Right forelimb (tissue), 1 donor: ENCODE results near the gene CA10.

ENCODE experiments used
- DNase-seq: peaks from one replicate; pipeline ENCODE4 v3.0.0-alpha.2; 2018

The CA10 gene

DNA sequence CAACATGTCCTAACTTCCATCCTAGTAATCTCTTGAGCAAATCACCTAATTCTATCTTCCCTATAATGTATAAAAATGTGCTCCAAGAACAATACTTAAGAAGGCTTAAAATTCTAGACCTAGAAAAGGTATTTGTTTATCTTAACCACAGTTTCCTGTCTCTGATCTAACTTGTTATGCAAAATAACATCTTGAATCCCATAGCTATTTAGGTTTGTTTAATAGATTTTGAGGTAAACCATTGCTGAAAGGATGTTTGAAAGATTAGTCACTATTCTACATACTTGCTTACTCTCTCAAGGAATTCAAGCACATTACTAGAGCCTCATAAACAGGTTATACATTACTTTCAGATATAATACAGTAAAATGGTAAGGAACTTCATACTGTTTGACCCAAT, 13.0 kb downstream of the CA10 start:
- DNase-seq: no peak

- no peak for DNase-seq
These were observed 15.0 kb downstream of the CA10 start for GRCh38 chr17:52143542-52143941.

DNA sequence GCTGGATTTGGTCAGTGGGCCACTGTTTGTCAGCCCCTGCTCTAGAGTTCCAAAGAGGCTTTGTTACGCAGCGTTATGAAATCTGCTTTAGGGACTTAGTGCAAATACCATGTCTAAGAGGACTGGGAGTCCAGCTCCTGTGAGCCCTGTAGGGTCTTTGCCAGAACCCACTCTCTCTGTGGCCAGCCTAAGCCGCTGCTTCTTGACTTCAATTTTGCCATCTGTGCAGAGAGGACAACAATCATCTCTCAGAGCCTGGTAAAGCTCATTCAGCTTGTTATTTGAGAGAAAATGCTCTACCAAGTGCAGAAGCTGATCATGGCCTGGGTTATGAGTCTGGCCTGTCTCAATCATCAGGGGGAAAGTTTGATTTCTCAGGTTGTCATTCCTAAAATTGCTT, 17.9 kb downstream of the CA10 start:
- DNase-seq: no peak

DNA sequence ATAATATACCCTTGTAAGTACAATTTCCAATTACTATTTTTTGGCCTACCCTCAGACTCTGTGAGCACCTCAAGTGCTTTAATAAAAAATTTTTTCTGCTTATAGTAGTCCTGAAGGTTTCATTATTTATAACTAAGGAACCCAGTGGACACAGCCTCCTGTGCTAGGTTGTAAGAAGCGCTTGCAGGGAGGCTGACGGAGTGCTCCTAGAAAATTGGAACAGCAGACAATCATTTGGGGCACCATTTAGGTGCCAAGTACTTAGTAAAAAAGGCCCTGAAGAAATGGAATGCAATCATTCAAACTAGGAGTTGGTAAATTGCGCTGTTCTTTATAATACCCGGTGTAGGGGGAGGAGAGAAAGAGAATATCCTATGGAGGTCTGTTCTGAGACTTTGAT, 19.8 kb downstream of the CA10 start:
- DNase-seq: no peak

- no peak for DNase-seq
These were observed 20.2 kb downstream of the CA10 start for GRCh38 chr17:52138350-52138749.

GRCh38 chr17:52136166-52136565, 22.3 kb downstream of the CA10 start:
- no peak for DNase-seq

- DNase-seq: no peak
These were observed 23.9 kb downstream of the CA10 start for GRCh38 chr17:52134641-52135040.

DNA sequence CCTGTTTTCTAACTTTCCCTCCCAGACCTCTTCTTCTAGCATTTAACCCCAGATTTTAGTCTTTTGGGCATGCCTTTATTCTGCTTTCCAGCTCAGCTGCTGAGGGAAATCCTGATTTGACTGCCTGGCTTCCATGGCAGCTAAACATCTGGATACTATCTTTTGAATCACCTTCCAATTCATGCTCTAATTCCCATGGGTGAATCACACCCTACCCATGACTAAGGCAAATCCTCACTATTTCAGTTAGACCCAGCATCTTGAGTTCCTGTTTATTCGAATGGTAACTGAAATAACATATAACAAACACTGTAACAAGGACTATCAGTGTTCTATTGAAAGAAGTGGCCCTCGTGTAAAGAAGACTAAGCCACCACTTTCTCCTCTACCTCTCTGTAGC, 29.8 kb downstream of the CA10 start:
- DNase-seq: no peak

DNA sequence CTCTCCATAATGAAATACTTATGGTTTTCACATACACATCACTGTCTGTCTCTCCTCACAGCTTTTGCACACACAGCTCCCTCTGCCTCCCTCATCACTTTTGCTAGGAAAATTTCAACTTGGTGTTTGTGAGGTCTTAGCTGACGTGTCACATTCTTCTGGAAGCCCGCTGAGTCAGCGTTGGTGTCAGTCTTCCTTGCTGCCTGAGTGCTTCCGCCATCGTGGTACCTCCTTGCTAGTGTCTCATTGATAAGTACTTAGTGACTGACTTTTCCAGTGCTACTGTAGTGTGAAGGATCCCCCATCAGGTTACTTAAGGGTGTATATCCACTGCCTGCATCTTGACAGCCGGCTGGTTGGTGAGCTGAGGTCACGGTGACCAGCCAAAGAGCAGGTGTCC, 33.5 kb downstream of the CA10 start:
- no peak for DNase-seq

DNA sequence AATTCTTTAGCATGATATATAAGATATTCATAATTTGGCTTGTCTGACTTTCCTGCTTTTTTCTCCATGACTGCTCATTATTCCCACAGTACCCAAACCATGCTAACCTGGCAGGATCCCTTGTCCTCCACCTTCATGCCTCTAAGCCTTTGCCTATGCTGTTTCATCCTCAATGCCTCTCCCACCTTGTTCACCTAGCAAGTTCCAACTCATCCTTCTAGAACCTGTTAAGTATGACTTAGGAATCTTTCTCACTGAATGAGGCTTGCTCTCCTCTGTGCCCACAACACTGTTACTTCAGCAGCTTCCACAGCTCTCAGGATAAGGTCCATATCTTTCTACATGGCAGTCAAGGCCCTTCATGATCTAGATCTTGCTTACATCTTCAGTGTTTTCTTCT, 34.0 kb downstream of the CA10 start:
- no peak for DNase-seq

DNA sequence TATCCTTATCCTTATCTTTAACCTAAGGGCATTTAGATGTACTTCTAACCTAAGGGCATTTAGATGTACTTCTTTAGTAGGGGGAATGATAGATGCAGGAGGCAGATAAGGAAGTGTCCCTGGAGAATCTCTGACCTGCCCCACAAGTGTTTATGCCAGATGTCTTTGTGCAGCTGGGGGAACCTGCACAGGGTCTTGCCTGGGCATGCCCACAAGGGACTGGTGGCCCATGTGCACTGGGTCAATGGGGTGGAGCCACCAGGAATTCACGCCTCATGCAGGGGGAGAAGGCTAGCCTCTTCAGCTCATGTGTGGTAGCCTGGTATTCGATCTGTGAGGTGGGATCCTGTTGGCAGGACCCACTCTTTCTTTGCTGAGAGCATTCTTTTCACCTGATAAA, 38.0 kb downstream of the CA10 start:
- no peak for DNase-seq

GRCh38 chr17:52110923-52111581, 47.5 kb downstream of the CA10 start:
- DNase-seq: no peak

DNA sequence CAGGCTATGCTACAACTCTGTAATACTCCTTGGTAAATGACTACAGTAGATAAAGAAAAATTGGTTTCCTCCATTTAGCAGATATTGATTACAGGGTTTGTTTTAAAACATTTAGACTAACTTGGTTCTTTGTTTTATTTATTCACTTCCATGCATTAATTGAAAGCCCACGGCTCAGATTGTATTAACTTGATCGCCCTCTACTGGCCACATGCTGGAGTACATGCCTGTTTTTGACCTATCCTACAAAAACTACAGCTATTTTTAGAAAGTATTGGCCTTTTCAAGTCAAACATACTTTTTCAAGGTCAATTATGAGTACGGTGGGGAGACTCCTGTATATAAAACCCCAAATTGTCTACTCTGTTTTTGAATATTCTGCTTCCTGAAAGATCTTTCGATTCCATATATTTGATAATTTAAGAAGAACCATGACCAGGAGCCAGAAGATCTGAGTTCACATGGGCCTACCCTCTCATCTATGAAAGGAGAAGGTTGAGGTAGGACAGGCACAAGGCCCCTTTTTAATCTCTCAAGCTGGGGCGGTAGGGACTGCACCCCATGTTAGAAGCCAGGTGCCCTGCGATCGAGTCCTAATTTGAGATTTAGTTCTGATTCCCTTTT, 51.8 kb downstream of the CA10 start:
- peak; percentile 59 for DNase-seq

- DNase-seq: no peak
These were observed 52.4 kb downstream of the CA10 start for GRCh38 chr17:52106072-52106471.

DNA sequence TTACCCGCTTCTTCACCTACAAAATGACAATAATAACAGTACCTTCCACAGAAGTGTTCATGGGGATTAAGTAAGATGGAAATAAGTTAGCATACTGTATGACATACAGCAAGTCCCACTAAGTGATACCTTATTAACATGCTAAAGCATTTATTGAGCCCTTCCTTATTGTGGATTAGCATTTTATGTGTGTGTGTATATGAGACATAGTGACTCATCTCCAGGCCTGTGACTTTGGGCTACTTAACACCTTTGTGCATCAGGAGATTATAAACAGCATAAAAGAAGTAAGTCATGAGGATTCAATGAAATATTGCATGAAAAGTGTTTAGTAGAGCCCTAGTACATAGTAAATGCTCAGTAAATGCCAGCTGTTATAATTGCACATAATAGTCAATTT, 52.9 kb downstream of the CA10 start:
- DNase-seq: no peak

DNA sequence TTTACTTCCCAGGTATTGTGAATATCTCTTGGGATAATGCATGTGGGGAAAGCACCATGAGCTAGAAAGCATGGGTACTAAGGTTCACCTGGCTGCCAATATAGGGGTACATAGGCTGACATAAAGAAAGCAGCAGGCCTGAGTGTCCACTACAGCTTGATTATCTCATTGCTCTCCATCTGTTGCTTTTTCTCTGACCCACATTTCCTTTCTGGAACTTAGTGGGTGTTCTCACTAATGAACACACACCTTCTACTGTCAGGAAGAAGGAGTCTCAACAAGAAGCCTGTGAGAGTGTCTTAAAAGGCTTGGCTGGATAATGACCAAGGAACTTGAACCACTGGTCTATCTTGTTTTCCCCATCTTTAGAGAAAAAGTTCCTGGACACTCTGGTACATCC, 62.5 kb downstream of the CA10 start:
- DNase-seq: no peak

- DNase-seq: no peak
These were observed 74.3 kb downstream of the CA10 start for GRCh38 chr17:52084176-52084575.

DNA sequence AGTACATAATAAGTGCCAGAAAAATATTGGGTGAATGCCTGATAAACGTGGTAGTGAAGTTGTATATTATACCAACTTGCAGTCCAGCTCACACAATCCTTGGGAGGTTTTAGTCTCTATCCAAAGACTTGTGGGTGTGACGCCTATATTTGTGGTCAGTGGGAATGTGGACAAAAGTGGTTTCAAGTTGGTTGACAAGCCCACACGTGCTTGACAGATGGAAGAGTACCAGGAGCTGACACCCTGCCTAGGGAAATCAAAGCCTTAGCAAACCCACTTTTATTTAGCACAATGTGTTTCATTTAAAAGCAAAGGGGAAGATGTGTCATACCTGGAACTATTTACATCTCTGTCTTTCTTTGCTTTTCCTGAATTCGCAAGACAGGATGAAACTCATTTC, 79.0 kb downstream of the CA10 start:
- DNase-seq: no peak

DNA sequence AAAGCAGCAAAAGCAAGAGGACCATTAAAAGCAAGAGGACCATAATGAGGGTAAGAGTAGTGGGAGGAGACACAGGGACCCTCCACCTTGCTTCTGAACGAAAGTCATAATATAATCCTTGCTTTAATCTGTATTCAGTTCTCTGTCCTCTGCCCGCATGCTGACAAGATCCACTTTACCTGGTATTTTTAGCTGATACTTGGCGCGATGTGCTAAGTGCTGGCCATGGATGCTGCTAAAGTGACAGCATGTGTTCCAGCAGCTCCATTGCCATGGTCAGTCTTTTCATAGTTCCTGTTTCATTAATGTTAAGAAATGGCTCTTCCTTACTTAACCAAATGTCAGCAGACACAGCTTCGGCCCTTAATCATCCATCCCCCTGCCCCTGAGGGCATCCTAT, 86.8 kb downstream of the CA10 start:
- no peak for DNase-seq

- DNase-seq: no peak
These were observed 93.7 kb downstream of the CA10 start for GRCh38 chr17:52064791-52065211.

- no peak for DNase-seq
These were observed 109.0 kb downstream of the CA10 start for GRCh38 chr17:52049496-52049895.

DNA sequence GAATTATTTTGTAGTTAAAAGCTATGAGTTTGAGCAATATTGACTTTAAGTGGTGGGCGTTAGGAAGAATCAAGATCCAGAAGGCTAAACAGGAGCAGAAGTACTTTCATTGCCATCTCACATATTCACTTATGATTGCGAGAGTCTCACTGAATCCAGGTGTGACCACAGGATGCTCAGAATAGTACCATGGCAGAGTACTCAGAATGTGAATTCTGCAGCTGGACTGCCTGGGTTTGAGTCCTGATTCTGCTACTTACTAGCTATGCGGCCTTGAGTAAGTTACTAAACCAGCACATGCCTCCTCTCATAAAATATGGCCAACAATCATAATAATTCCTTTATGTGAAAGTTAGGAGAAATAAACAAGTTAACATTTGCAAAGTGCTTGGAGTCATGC, 109.5 kb downstream of the CA10 start:
- no peak for DNase-seq

DNA sequence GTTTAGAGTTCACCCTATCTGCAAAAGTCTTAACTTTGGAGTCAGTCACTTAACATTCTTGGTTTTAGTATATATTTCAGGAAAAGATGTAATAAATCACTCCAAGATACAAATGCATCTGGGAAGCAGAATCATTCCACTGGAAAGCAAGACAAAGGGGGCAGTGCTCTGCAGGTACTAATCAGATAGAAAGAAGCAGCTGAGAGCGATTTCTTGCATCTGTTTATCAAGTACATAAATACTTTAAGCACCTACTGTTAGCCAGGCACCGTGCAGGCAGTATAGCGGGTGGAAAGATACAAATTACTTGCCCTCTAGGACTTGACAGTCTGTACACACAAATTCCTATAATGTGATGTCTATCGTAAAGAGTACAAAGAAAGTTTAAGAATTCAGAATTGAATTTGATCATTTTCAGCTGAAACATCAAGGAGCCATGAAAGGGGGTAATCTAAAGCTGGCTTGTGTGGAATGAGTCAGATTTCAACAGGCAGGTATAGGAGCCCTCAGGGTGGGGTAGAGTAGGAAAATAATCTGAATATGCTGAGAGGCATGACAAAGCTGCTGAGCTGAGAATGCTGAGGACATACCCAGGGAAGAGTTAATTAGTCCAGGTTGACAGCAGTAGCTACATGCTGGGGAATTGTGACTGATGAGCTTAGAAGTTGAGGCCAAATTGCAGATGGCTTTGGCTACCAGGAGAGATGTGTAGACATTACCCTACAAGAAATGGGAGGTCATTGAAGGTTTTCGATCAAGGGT, 110.2 kb downstream of the CA10 start:
- no peak for DNase-seq

GRCh38 chr17:52047086-52047485, 111.4 kb downstream of the CA10 start:
- DNase-seq: no peak
